Activated T-helper 9 cell treated with anti-CD3 and anti-CD28 coated beads, Interleukin-2, amount 50 U/mL, for 16 hours (primary cell): Measurements from ENCODE around the gene PIK3R2.

Experiments used
- DNase-seq: peaks from one replicate; pipeline ENCODE4 v3.0.0-alpha.2; 2020; ENCODE audit warnings: low read depth

Gene PIK3R2

DNA sequence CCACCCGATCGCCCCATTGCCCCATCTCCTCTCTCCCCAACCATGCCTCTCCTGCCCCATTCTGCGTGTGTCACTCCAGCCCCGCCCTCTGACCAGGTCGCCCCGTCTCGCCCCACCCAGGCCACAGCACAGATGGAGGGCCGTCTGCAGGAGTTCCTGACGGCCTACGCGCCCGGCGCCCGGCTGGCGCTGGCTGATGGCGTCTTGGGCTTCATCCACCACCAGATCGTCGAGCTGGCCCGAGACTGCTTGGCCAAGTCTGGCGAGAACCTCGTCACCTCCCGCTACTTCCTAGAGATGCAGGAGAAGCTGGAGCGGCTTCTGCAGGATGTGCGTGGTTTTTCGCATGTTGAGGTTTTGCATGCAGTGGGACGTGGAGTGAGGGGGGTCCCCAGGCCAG lies 29.1 kb upstream of the PIK3R2 start:
- DNase-seq: no peak

DNA sequence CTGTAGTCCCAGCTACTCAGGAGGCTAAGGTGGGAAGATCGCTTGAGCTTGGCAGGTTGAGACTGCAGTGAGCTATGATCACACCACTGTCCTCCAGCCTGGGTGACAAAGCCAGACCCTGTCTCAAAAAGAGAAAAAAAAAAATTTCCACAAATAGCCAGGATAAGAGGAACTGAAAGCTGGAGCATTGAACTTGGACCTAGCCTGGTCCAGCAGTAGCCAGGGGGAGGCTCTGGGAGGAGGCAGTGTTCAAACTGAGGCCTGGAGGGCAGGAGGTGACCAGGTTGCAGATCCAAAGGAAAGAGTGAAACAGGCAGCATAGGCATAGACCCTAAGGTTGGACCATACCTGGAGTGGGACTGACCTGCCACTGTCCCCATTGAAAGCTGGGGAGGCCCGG lies 26.9 kb upstream of the PIK3R2 start:
- no peak for DNase-seq

DNA sequence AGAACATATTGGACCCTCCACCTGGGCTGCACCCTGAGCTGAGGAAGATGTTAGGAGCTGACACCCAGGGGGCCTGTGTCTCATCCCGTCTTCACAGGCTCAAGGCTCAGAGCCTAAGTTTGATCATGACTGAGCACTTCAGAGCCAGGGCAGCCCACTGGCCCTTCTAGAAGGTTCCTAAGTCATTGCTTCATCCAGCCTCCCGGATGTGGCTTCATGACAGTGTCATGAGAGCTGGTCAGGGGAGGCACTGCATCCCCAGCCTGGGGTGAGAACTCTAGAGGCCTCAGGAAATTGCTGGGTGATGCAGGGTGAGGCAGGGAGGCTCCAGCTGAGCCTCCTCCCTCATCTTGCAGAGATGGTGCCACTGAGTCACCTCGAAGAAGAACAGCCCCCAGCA lies 24.9 kb upstream of the PIK3R2 start:
- no peak for DNase-seq

- DNase-seq: no peak
Measured at GRCh38 chr19:18128805-18129204, 24.2 kb upstream of the PIK3R2 start.

DNA sequence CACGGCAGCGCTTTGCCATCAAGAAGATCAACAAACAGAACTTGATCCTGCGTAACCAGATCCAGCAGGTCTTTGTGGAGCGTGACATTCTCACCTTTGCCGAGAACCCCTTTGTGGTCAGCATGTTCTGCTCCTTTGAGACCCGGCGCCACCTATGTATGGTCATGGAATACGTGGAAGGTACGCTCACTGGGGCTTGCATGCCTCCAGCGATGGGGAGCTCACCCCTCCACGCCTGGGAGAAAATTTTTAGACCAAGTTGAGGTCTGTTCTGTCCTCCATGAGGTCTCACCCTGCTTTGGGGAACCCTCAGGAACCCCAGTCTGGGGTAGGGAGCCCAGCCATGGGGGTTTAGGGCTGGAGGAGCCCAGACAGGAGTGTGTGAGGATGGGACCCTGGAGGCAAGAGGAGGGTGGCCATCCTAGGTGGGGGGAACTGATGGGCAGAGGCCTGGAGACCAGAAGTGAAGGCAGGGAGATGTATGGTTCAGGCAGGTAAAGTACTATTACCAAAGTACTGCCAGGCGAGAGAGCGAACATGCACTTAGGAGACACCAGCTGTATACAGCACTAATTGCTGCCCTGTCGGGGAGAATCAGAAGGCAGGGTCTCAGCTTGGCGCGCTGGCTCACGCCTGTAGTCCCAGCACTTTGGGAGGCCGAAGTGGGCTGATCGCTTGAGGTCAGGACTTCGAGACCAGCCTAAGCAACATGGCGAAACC lies 22.3 kb upstream of the PIK3R2 start:
- no peak for DNase-seq

DNA sequence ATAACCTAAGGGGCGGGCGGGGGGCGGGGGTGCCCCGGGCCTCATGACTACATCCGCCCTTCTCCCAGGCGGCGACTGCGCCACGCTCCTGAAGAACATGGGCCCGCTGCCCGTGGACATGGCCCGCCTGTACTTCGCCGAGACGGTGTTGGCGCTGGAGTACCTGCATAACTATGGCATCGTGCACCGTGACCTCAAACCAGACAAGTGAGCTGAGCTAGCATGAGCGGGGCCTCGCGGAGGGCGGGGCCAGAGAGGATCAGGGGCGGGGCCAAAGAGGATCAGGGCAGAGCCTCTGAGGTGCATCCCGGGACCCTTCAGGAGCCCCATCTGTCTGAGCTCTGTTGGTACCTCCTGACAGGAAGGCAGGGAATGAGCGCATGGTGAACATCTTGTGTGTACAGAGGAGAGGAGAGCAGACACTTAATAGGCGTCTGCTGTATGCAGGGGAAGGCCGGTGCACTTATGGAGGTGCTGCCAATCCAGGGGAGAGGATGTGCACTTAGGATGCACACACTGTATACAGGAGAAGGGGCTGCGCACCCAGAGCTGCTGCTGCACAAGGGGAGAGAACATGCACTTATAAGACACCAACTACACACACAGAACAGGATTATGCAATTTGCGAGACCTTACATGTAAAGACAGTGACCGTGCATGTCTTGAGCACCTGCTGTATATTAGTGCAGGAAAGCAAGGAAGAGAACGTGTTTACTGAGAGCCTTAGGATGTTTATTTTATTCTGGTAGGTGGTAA lies 20.9 kb upstream of the PIK3R2 start:
- DNase-seq: no peak

DNA sequence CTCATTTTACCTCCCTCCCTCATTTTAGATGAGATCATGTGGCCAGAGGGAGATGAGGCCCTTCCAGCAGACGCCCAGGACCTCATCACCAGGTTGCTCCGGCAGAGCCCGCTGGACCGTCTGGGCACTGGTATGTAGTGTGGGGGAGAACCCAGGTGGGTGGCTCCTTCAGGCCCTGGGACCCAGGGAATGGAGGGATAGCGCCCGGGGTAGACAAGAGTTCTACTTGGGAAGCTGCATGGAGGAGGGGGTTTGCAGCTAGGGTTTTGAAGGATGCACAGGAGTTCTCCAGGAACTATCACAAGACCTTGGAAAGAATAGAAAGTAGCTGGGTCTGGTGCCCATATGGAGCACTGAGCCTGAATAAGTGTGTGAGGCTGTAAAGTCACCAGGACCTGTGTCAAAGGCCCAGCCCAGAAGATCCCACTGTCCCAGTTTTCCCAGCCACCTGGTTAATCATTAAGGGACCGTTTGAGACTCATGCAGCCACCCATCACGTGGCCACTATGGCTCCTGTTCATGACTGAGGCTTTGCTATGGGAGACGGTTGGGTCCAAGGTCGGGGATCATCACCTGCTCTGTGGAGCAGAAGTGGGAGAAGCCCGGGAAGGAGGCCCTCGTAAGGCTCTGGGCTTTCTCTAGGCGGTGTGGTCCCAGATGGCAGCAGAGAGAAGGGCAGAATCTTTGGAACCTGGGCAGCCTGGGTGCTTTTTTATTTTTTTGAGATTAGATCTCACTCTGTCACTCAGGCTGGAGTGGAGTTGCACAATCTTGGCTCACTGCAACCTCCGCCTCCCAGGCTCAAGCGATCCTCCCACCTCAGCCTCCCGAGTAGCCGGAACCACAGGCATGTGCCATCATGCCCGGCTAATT lies 17.0 kb upstream of the PIK3R2 start:
- no peak for DNase-seq

GRCh38 chr19:18137242-18137641 lies 15.7 kb upstream of the PIK3R2 start:
- DNase-seq: no peak

DNA sequence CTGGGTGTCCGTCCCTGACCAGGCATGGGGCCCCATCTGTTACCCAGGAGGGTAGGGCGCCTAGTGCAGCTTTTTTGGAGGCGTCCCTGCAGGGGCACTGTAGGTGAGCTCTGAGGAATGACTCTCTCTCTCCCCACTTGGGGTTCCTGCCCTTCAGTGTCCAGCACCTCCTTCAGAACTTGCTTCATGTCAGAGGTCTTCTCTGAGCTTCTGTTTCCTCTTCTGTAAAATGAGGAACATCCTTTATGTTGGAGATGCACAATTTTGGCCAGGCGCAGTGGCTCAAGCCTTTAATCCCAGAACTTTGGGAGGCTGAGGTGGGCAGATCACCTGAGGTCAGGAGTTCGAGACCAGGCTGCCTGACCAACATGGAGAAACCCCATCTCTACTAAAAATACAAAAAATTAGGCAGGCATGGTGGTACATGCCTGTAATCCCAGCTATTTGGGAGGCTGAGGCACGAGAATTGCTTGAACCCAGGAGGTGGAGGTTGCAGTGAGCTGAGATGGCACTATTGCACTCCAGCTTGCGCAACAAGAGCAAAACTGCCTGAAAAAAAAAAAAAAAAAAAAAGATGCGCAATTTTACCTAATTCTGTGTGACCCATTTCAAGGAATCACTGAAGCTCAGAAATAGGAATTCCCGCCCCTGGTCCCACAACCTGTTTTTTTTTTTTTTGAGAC lies 15.2 kb upstream of the PIK3R2 start:
- DNase-seq: no peak

GRCh38 chr19:18140473-18140872 lies 12.5 kb upstream of the PIK3R2 start:
- DNase-seq: no peak

DNA sequence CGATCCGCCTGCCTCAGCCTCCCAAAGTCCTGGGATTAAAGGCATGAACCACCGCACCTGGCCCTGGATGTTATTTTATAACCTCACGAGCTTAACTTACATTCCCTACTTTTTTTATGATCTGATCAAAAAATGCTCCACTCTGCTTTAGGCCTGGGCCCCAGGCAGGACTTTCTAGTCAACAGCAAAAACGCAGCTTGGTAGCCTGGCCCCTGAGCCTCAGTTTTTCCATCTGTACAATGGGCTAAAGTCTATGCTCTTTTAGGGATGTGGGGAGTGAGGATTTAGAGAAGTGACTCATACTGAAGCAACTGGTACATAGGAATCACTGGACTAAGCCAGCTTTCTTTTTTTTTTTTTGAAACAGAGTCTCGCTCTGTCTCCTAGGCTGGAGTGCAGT lies 11.9 kb upstream of the PIK3R2 start:
- no peak for DNase-seq

- no peak for DNase-seq
Measured at GRCh38 chr19:18143902-18144301, 9.1 kb upstream of the PIK3R2 start.

DNA sequence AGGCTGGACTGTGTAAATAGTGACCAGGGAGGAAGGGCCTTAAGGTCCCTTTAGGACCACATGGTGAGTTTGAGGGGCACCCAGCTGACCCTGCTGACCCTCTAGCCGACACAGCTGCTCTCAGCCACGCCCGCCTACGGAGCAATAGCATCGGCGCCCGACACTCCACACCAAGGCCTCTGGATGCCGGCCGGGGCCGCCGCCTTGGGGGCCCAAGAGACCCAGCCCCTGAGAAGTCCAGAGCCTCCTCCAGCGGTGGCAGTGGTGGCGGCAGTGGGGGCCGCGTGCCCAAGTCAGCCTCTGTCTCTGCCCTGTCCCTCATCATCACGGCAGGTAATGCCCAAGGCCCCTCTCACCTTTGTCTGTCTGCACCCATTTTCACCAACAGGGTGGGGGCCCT lies 8.6 kb upstream of the PIK3R2 start:
- DNase-seq: no peak

GRCh38 chr19:18144906-18145305 lies 8.1 kb upstream of the PIK3R2 start:
- DNase-seq: no peak

GRCh38 chr19:18145391-18145999 lies 7.5 kb upstream of the PIK3R2 start:
- DNase-seq: no peak

DNA sequence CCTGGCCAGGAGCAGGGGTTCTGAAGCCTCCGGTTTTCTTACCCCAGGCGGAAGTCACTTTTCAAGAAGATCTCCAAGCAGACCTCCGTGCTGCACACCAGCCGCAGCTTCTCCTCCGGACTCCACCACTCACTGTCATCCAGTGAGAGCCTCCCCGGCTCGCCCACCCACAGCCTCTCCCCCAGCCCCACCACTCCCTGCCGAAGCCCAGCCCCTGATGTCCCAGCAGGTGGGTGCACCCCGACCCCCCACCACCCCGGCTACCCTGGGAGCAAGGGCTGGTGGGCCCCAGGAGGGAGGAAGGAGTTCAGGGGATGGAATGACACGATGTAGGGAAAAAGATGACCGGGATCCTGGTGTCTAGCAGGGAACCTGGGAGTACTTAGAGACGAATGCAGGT lies 5.6 kb upstream of the PIK3R2 start:
- no peak for DNase-seq

DNA sequence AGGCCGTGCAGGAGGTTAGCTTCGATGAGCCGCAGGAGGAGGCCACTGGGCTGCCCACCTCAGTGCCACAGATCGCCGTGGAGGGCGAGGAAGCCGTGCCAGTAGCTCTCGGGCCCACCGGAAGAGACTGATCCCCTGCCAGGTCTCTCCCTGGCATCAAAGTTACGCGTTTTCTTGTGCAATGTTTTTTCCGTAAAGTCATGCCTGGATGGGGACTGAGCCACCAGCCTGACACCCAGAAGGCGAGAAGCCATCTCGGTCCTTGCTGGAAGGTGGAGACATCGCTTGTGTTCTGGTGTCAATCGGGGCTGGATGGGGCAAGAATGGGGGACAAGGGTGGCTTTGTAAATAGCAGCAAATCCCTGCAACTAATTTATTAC lies 3.4 kb upstream of the PIK3R2 start:
- DNase-seq: no peak

- no peak for DNase-seq
Measured at GRCh38 chr19:18150776-18151624, 2.0 kb upstream of the PIK3R2 start.

GRCh38 chr19:18152442-18152816 lies 534 bp upstream of the PIK3R2 start:
- DNase-seq: peak; percentile 89

DNA sequence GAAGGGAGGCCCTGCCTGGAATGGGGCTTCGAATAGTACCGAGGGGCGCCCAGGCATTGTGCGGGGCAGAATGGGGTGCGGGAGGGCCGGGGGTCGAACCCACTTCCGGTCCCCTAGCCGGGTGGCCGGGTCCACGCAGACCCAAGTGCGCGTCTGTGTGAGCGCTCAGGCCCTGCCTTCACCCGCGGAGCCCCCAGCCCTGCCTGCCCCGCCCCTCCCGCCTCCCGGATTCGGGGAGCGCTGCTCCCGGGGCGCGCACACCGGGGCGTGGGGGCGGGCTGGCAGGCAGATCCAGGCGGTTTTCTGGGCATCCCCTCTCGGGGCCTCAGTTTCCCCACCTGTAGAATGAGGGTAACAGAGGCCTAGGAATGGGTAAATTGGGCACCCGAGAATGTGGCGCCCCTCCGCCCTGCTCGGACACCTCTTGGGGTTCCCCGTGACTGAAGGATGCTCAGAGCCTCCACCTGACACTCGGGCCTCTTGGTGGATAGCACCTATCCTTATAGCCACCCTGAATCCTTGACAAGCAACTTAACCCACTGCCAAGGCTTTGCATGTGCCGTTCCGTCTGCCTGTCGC lies 682 bp downstream of the PIK3R2 start:
- peak; percentile 22 for DNase-seq
